ENCODE data around the gene APOB.
"Not testable (repeated sequence)": the region's sequence is repeated elsewhere in the genome, so short reads cannot be mapped to it uniquely, and the experiment has no call there.

APOB gene

DNA sequence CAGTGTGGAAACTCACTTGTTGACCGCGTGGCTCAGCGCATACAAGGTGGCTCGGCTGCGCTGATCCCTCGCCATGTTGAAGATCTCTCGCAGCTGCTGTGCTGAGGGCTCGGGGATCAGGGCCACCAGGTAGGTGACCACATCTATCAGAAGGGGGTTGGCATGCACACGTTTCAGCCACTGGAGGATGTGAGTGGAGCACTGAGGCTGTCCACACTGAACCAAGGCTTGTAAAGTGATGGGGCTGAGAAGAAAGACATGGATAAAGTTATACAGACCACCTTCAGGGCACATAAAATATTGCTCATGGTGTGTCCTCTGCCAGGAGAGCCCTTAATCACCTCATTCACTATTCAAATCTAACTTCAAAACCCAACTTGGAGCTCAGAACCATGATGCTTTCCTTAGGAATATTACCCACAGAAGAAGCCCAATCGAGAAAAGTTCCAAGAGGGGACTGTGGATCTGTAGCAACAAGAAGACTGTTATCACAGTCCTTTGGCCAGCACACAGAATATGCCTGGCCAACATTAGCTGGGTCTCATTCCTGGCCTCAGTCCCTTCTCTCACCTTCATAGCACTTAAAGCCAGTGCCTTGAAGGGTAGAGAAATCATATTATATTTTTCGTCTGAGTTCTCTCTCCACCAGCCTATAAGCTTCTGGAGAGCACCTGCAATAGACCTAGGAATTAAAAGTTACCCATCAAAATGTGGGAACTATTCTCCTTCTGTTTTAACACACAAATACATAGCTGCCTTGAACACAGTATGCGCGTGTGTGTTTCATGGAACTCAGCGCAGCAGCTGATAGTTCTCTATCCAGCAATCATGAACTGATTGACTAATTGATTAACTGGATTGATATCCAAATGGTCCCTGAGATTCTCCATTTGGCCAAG, 11.3 kb downstream of the APOB start:
- DNase-seq (ENCODE audit: low read depth in 2 of 2) = no peak

DNA sequence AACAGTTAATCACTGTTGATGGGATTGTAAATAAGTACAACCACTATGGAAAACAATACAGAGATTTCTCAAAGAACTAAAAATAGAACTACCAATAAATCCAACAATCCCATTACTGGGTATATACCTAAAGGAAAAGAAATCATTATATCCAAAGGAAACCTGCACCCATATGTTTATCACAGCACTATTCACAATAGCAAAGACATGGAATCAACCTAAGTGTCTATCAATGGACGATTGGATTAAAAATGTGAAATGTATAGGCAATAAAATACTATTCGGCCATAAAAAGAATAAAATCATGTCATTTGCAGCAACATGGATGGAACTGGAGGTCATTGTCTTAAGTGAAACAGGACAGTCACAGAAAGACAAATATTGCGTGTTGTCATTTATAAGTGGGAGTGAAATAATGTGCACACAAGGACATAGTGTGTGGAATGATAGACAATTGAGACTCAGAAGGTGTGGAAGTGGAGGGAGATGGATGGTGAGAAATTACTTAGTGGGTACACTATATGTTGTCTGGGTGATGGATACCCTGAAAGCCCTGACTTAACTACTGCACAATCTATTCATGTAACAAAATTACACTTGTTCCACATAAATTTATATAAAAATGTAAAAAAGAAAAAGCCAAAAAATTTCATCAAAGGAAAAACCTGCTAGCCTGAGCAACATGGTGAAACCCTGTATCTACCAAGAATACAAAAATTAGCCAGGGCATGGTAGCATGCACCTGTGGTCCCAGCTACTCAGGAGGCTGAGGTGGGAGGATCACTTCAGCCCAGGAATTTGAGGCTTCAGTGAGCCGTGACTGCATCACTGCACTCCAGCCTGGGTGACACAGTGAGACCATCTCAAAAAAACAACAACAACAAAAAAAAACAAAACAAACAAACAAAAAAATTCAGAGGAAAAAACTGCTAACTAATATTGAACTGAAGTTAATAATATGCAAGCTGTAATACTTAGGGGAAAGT, 12.6 kb downstream of the APOB start:
- DNase-seq (ENCODE audit: low read depth in 2 of 2) = no peak

DNA sequence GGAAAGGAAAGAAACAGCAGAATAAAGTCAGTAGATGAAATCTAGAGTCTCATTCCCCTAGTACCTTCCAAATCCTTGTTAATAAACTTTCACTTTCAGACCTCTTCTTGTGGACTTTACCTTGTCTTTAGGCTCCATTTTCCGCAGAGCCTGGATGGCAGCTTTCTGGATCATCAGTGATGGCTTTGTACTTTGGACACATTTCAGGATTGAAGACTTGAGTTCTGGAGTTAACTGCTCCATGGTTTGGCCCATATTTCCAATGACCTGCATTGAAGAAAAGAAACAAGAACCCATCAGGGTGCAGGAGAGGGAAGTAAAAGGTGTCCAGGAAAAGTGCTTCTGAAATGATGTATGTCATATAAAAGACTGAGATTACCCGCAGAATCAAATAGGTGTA, 14.4 kb downstream of the APOB start:
- DNase-seq (ENCODE audit: low read depth in 2 of 2) = no peak

DNA sequence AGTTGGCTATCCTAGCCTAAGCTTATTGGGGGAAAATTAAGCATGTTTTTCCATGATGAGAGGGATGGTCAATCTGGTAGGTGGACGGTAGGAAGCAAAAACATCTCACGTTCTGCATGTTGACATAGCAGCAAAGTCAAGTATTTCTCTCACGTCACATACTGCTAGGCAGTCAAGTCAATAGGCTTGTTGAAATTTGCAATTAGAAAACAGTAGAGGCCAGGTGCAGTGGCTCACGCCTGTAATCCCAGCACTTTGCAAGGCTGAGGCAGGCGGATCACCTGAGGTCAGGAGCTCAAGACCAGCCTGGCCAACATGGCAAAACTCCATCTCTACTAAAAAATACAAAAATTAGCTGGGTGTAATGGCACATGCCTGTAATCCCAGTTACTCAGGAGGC, 14.9 kb downstream of the APOB start:
- not testable (repeated sequence) for DNase-seq (ENCODE audit: low read depth in 2 of 2)

DNA sequence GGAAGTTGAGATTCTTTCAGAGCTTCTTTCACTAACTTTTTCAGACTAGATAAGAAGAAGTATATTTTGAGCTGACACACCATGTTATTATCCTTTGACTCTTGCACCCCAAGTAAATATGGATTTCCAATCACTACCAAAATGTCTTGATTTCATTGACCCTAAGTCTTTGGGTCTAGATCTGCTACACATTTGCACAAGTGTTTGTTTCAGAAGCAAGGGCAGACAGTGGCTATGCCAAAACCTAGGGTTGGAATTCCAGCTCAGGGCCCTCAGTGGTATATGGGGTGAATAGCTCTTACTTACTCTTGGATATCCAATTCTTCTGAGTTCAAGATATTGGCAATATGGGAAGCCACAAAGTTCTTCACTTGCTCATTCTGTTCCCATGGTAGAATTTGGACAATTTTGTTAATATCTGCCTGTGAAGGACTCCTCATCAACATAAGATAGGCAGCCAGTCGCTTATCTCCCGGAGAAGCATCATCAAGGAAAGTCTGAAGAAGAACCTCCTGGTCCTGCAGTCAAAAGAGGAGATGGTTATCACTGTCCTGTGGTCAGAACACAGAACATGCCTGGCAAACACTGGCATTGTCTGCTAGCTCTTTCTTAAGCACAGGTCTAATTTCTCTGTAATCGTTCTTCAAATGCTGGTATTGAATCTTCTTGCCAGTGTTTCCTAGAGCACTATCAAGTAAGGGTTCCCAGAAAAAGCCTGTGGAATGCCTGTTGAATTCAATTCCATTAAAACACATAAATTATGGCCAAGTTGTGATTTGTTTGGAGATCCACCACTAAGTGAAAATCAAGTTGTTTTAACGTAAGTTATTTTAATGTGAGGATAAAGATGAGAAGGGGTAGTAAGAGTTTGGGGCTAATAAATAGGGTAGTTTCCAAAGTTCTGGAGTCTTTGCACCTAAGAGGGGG, 15.6 kb downstream of the APOB start:
- DNase-seq (ENCODE audit: low read depth in 2 of 2) = no peak

DNA sequence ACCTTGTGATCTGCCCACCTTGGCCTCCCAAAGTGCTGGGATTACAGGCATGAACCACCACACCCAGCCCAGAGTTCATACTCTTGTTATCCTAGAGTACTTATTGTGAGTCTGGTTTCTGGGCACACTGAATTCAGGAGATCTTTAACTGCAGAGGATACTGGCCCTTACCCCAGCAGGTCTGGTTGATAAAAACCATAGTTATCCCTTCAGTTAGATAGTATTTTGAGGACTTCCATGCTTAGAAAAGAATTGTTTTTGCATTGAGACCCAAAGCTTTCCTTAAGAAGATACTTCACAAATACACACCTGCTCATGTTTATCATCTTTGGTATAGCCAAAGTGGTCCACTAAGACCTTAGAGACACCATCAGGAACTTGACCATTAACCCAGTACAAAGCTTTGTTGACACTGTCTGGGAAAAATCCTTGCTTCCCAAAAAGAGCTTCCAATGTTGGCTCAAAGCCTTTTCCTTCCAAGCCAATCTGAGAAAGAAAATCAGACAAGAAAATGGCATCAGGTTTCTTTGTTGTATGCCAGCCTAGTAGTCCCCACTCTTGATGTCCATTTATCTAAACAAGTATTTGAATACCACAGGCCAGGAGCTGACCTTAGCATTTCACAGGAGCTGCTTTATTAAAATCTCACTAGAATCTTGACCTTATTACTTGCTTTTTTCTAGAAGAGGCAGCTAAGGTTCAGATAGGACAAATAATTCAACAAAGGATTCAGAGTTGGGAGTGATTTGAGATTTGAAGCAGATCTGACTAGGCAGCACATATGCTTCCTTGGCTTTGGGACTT, 17.2 kb downstream of the APOB start:
- DNase-seq (ENCODE audit: low read depth in 2 of 2) = no peak

DNA sequence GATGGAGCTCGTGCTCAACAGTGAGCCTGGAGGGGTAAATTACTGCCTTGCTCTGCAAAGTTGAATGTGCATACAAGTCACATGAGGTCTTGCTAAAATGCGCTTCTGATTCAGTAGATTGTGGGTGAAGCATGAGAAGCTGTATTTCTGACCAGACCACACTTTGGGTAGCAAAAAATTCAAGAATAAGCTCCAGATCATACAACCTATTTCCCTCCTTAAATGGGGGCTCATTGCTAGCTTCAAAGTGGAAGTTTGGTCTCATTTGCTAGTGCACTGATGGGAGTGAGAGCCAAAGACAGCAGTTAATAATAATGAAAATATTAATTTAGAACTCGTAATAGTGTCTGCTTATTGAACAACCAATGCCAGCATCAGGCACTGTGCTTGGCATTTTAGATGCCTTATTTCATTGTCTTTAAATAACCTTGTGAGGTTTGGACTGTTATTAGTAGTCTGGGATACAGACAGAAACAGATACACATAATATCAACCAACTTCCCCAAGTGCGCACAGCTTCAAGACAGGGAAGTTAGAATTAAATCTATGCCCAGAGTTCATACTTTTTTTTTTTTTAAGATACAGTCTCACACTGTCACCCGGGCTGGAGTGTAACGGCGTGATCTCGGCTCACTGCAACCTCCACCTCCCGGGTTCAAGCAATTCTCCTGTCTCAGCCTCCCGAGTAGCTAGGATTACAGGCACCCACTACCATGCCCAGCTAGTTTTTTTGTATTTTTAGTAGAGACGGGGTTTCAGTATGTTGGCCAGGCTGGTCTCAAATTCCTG, 18.0 kb downstream of the APOB start:
- DNase-seq (ENCODE audit: low read depth in 2 of 2) = no peak

DNA sequence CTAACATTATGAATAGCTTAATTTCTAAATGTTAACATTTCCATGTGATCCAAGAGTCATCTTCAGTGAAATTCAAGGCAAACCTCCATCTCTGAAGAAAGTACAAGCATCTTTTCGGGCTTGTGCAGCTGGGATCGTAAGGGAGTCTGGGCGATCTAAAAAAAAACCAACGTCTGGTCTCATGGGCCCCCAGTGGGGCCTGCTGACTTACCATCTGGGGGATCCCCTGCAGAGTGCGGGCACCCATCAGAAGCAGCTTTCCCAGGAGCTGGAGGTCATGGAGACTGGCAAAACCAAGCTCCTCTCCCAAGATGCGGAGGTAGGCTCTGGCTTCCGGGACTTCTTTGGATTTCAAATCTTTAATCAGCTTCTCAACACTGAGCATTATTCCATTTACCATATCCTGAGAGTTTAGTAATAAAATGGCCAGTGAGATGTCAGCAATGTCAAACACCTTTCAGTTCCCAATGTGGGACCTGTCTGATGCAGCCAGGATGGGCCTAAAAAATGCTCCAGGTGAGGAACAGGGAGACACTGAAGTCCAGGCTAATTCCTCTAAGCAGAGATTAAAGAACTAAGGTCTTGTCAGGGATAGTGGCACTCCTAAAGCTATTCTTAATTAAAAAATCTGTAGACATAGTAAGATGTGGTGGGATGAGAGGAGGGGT, 19.0 kb downstream of the APOB start:
- no peak for DNase-seq (ENCODE audit: low read depth in 2 of 2)

DNA sequence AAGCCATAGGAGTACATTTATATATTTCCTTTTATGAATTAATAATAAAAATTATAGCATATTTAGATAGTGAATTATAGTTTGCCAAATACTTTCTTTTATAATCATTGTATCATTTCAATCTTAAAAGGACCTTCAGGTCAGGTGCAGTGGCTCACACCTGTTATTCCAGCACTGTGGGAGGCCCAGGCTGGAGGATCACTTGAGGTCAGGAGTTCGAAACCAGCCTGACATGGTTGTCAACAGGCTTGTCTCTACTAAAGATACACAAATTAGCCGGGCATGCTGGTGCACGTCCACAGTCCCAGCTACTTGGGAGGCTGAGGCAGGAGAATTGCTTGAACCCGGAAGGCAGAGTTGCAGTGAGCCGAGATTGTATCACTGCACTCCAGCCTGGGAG, 19.7 kb downstream of the APOB start:
- no peak for DNase-seq (ENCODE audit: low read depth in 2 of 2)

DNA sequence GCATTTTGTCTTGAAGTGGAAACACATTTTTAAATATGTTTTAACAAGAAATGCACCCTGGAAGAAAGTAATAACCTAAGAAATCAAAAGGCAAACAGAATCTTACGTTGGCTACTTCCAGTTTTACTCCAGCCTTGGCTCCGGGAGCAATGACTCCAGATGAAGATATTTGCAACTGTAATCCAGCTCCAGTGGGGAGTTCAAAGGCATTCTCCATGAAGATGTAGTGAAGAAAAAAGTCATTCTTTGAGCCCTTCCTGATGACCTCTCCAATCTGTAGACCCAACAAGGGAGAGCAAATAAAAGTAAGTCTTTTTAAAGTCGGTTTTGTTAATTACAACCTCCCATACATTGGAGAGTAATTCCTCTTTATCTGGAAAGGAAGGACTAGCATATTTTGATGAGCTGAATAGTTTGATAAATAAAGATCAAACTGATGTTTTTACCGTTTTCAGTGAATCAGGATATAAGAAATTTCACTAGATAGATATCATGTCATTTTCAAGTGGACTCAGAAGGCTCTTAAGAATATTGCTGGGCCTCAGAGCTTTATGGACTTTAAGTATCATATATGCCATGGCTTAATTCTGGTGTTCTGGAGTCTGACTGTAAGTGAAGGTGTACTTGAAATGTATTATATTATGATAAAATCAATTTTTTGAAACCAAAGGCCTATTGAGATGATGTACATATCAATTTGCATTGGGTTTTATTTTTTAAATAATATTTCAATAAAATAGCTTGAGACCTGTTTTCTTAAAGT, 20.3 kb downstream of the APOB start:
- no peak for DNase-seq (ENCODE audit: low read depth in 2 of 2)

DNA sequence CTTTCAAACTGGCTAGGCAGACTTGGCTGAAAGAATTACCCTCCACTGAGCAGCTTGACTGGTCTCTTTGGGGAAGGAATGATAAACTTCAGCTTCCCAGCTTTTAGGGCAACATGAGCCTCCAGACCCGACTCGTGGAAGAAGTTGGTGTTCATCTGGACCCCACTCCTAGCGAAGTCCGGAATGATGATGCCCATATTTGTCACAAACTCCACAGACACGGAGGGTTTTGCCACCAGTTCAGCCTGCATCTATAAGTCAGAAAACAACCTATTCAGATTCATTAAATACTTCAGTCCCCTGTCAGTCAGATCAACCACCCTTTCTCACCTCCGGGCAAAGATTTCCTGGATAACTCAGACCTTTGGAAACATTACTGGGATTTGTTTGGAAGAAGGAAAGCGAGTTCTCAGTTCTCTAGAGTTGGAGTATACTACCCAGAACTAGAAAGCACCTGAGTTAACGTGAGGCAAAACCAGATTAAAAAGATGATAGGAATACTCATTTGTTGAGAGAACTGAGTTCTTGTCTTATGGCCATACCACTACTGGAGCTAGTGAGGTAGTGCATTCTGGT, 21.0 kb downstream of the APOB start:
- DNase-seq (ENCODE audit: low read depth in 2 of 2) = no peak

DNA sequence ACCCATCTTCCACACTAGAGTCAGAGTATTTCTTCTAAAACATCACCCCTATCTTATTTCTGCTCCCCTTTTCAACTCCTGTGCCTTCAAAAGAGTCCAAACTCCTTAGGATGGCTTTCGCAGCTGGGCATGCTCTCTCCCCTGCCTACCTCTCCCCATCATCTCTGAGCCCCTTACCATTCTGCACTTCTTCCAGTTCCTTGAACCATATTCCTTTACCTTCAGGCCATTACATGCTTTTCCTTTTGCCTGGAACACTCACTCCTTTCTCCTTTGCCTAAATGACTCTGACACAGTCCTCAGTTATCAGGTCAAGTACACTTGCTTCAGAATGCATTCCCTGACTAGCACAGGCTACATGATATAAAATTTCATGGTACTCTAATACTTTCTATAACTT, 22.4 kb downstream of the APOB start:
- DNase-seq (ENCODE audit: low read depth in 2 of 2) = no peak

DNA sequence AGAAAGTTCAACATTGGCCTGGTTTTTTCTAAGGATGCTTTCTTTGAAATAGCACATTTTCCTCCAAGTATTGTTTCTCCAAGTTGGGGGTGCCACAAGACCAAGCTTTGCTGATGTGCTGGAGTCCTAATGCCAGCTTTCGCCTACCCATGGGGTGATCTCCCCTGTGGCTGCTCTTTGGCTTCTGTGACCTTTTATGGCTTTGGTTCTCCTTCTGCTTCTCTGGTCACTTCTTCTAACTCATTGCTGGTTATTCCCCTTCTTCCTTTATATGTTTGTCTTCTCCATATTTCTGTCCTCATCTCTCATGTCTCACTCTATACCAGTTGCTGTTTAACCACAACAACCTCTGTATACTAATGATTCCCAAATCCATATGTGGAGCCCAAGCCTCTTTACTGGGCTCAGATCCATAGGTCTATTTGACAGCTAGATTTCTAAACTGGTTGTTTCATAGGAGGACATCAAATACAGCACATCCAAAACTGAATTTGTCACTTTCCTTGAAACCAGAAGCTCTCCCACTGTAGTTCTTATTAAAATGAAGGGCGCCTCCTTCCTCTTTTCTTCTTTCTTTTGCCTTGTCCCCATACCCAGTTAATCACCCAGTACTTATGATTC, 23.1 kb downstream of the APOB start:
- DNase-seq (ENCODE audit: low read depth in 2 of 2) = no peak

DNA sequence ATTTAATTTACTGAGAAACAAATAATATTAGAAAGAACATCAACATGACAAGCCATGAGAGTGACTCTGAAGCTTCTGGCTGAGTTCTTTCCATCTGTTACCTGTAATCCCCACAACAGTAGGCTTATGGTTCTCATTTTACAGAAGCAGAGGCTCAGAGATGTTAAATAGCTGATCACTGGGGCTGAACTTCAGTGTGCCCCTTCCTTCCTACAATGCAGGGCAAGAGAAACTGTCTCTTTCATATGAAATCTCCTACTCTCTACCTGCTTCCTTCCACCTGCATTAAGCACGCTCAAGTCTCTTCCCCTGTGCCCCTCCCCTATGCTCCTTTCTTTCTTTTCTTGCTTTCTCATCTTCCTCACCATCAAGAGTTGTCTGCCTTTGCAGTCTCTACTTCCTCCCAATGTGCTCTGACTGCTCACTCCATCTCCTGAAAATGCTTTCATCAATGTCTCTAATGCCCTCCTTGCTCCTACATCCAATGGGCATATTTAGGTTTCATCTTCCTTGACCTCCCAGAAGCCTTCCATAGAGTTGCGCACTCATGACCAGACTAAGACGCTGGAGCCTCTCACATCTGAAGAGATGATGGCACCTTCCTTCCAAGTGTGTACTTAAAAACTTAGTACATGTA, 23.7 kb downstream of the APOB start:
- DNase-seq (ENCODE audit: low read depth in 2 of 2) = no peak

DNA sequence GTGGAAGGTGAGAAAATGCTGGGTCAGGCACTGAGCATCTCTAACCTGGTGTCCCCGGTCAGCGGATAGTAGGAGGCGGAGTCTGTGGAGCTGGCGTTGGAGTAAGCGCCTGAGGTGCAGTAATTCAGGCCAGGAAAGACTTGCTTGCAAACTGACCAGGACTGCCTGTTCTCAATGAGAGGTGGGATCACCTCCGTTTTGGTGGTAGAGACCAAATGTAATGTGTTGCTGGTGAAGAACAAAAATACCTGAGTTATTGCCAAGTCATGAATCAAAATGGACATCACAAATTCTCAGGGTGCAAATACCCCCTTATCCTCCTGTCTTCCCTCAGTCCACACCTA, 24.2 kb downstream of the APOB start:
- DNase-seq (ENCODE audit: low read depth in 2 of 2) = no peak

DNA sequence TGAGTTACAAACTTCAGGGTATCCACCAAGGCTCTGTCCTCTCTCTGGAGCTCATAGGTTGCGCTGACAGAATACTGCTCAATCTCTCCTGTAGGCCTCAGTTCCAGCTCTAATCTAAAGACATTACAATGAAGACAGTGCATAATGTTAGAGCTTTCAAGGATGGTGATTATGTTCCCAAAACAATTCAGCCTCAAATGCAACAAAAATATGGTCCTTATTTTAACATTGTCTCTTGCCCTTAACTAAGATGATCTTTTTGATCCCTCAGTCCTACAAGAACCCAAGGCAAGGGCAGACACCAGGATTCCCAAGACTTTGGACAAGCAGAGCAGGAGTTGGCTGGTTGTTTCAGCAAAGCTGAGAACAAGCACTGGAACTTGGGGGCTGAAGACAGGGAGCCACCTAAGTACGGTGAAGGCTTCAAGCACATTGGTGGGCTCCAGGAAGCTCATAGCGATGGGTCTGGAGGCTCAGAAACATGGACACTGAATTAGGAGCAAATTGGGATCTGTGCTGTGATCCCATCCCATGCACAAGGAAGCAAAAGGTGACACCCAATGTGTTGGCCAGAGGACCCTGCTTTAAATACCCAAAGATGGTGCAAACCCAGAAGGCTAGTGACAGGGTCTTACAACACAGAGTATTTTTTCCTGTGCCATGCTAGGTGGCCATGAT, 24.7 kb downstream of the APOB start:
- no peak for DNase-seq (ENCODE audit: low read depth in 2 of 2)

DNA sequence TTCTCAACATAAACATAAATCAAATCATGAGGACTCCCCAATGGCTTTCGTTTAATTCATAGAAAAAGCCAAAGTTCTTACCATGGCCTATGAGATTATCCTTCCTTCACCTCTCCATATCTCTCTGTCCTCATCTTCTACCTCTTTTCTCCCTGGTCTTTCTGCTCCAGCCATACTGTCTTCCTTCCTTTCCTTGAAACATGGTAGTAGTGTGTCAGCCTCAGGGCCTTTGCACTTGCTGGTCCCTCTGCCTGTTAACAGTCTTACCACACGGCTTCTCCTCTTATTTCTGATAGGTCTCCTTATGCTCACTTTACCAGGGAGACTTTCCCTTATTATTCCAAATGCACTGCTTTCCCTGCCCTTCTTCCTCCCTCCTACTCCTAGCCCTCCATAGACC, 25.6 kb downstream of the APOB start:
- no peak for DNase-seq (ENCODE audit: low read depth in 2 of 2)
